Tibial nerve (tissue), 4 donors: ENCODE results near the gene DCDC2C. TPM values are rescaled to one million over a fixed set of nuclear protein-coding genes. Genes with fewer than 3 reads are reported as not detected.

Source experiments
- DNase-seq, 2 donors: peaks; one replicate each; pipeline ENCODE4 v3.0.0-alpha.2; 2019; ENCODE audit warnings: low spot score in 2 of 2
- H3K27ac ChIP-seq, 4 donors: fragments of 200-600 bp; sonication (generic) in 3 of 4; one replicate each; pipeline ENCODE4 v1.5.1; 2017 to 2019; ENCODE audit warnings: mild to moderate bottlenecking in 1 of 4
- H3K27me3 ChIP-seq, 2 donors: fragments of 200-600 bp; sonication (generic) in 1 of 2; one replicate each; pipeline versions ENCODE4 v1.5.1 to v1.6.0; 2017 to 2019
- H3K36me3 ChIP-seq, 3 donors: fragments of 200-600 bp; sonication (generic); one replicate each; pipeline ENCODE4 v1.5.1; 2018 to 2019
- H3K4me1 ChIP-seq, 4 donors: fragments of 200-600 bp; sonication (generic) in 3 of 4; one replicate each; pipeline ENCODE4 v1.5.1; 2017 to 2019
- H3K4me3 ChIP-seq, 4 donors: fragments of 200-600 bp; sonication (generic) in 3 of 4; one replicate each; pipeline ENCODE4 v1.5.1; 2017 to 2019; ENCODE audit warnings: mild to moderate bottlenecking in 1 of 4, moderate library complexity in 1 of 4
- H3K9me3 ChIP-seq, 4 donors: fragments of 200-600 bp; sonication (generic) in 3 of 4; one replicate each; pipeline ENCODE4 v1.5.1; 2017 to 2019
- EP300 ChIP-seq, 2 donors: sonication (generic); formaldehyde crosslinking; IDR thresholded peaks; one replicate each; pipeline ENCODE4 v1.6.1; 2017; ENCODE audit warnings: antibody characterized with exemption in 2 of 2, mild to moderate bottlenecking in 1 of 2
- POLR2A ChIP-seq, 2 donors: fragments of 450-650 bp; IDR thresholded peaks; one replicate each; pipeline ENCODE4 v1.6.1; 2017; ENCODE audit warnings: antibody characterized with exemption in 2 of 2, mild to moderate bottlenecking in 2 of 2, moderate library complexity in 2 of 2
- WGBS, 2 donors: methylation state at CpG; one replicate each; pipeline ENCODE4 v1.1.5; 2018; 5-methylcytosine and 5-hydroxymethylcytosine counted together
- total RNA-seq, 4 donors: library from RNA; depleted of rRNA; stranded (reverse); fragments of >200 nt; gene quantifications; one replicate each; pipeline ENCODE4 v1.1.0, GENCODE V29; 2016
- TF ChIP-seq, protein P1 (sequence below), 5 experiments: fragments of 200-600 bp in 3 of 5; fragments of 450-650 bp in 2 of 5; sonication (generic) in 3 of 5; IDR thresholded peaks; one replicate each; pipeline ENCODE4 v1.5.1; 2016 to 2019; ENCODE audit warnings: antibody characterized with exemption in 5 of 5, mild to moderate bottlenecking in 3 of 5, moderate library complexity in 2 of 5

The DCDC2C gene
- total RNA-seq, 4 donors from 2014 or later: 2.9 to 22.3 (median 5.6) TPM

DNA sequence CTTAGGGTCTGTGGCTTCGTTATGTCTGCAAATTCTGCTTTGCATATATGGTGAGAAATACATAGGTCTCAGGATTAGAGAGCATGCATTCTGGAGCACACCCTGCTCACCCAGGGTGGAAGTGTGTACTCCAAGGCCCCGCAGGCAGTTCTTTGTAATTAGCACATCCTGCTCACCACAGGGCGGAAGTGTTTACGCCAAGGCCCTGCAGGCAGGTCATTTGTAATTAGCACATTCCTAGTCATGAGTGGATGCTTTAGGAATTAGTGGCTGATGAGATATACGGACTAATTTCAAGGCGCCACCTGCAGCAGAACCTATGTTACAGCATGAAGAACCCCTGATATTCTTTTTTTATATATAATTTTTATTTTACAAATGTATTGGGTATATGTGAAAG lies 41.1 kb upstream of the DCDC2C start:
- DNase-seq: no peak
- Histone ChIP-seq H3K36me3 (no peaks in the 10 kb centered on the region), H3K27me3 (no peaks in the 10 kb centered on the region), H3K9me3 (no peaks in the 10 kb centered on the region), H3K4me1 (peaks cover 0 to 12% (median 1%) of the 10 kb centered on the region in 4 donors), H3K4me3 (no peak overlapping the region), H3K27ac (no peak overlapping the region)
- TF ChIP-seq POLR2A (IDR thresholded peaks at IDR 0.05) (no peak), EP300 (IDR thresholded peaks at IDR 0.05) (no peak)
- TF ChIP-seq, protein P1, sequence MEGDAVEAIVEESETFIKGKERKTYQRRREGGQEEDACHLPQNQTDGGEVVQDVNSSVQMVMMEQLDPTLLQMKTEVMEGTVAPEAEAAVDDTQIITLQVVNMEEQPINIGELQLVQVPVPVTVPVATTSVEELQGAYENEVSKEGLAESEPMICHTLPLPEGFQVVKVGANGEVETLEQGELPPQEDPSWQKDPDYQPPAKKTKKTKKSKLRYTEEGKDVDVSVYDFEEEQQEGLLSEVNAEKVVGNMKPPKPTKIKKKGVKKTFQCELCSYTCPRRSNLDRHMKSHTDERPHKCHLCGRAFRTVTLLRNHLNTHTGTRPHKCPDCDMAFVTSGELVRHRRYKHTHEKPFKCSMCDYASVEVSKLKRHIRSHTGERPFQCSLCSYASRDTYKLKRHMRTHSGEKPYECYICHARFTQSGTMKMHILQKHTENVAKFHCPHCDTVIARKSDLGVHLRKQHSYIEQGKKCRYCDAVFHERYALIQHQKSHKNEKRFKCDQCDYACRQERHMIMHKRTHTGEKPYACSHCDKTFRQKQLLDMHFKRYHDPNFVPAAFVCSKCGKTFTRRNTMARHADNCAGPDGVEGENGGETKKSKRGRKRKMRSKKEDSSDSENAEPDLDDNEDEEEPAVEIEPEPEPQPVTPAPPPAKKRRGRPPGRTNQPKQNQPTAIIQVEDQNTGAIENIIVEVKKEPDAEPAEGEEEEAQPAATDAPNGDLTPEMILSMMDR (IDR thresholded peaks at IDR 0.05): no peak
- 84 to 86% methylated on average over 6 of the region's 6 CpGs for WGBS, 2 donors

DNA sequence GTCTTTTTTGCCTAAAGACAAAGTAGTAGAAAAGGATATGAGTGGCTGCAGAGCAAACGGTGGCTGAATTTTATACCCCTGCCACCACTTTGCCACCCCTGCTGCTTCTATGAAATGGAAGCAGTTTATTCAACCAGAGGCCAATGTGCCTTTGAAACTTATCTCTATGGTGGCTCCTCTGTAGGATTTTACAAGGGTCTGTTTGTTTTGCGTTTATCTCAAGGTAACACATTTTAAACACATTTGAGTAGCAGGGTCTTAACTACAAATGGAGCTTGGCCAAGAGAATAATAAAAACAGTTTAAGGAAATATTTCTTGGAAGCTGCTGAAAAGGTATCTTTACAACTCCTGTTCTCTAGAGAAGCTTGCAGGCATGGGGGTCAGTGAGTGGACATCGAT lies 39.3 kb upstream of the DCDC2C start:
- peaks cover 0 to 10% (median 0%) of the 10 kb centered on the region in 4 donors for H3K4me1 ChIP-seq
- no peaks in the 10 kb centered on the region for H3K27me3 ChIP-seq
- no peaks in the 10 kb centered on the region for H3K36me3 ChIP-seq
- WGBS, 2 donors: 51 to 69% methylated on average over 3 of the region's 3 CpGs
- H3K27ac ChIP-seq: no peak overlapping the region
- TF ChIP-seq, protein P1 (IDR thresholded peaks at IDR 0.05): no peak
- no peak for TF ChIP-seq POLR2A (IDR thresholded peaks at IDR 0.05)
- TF ChIP-seq EP300 (IDR thresholded peaks at IDR 0.05): no peak
- H3K4me3 ChIP-seq: no peak overlapping the region
- DNase-seq: no peak
- no peaks in the 10 kb centered on the region for H3K9me3 ChIP-seq

DNA sequence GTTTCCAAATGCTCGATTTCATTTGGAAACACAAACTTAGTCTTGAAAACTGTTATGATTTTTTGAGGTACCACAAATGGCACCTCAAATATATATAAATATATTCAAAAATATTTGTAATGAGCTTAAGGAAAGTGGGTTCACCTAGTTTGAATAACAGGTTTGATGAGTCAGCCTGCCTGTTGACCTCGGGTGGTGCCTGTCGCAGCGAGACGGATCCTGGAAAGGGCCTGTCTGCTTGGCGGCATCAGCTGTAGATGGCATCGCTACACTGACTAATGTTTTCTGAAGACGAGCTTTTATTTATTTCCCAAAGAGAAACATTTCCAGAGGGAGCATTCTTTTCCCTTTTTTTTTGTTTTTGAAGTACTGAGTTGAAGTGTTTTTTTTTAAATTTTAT lies 38.5 kb upstream of the DCDC2C start:
- H3K27me3 ChIP-seq: no peaks in the 10 kb centered on the region
- H3K27ac ChIP-seq: no peak overlapping the region
- TF ChIP-seq, protein P1 (IDR thresholded peaks at IDR 0.05): no peak
- TF ChIP-seq POLR2A (IDR thresholded peaks at IDR 0.05): no peak
- no peak for TF ChIP-seq EP300 (IDR thresholded peaks at IDR 0.05)
- no peak overlapping the region for H3K4me3 ChIP-seq
- peaks cover 0 to 2% (median 0%) of the 10 kb centered on the region in 4 donors for H3K4me1 ChIP-seq
- no peaks in the 10 kb centered on the region for H3K36me3 ChIP-seq
- 82 to 84% methylated on average over 8 of the region's 8 CpGs for WGBS, 2 donors
- no peaks in the 10 kb centered on the region for H3K9me3 ChIP-seq
- DNase-seq: no peak

DNA sequence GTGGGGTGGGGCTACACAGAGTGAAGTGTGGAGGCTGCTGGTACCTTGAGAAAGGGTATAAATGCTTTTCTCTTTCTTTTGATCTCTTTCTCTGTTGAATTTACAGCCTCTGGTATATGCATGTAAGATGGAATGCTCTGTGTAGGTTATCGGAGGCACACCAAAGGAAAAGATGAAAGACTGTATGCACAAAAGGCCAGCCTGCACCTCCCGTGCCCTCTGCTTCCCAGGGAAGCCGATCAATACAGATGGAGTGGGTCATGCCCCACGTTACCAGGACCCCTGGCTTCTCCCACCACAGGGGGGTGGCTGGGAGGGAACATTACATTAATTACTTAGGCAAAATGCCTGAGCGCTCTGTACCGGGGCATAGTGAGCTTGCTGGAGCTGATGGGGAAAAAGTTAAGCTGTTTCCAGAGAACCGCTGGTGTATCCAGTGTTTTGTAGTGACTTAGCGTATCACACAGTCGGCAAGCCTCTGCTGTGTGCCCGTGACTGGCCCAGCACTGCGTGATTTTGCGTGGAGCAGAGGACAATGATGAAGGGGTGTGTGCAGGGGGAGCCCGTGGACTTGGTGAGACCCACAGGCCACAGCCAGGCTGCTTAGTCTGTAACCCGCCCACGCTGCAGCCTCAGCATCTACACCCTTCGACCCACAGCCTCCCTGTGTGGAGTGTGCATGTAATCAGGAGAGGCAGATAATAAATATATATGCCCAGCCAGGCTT lies 37.3 kb upstream of the DCDC2C start:
- Histone ChIP-seq H3K27me3 (no peaks in the 10 kb centered on the region), H3K9me3 (no peaks in the 10 kb centered on the region)
- 74 to 84% methylated on average over 13 to 16 of the region's 16 CpGs for WGBS, 2 donors

DNA sequence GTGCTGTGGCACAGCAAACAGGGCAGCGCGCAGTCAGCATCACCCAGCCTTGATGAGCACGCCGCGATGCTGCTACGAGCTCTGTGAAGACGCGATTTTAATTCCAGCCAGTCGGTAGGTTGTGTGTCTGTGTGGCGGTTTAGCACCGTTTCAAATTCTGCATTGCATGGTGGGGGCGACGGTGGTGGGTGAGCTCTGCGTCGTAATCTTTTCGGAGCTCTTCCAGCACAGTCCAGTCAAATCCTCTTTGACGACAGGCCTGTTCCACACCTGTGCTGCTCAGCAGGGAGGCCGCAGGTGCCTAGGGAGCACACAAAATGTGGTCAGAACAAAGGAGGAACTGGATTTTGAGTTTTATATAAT lies 36.8 kb upstream of the DCDC2C start:
- H3K27me3 ChIP-seq: no peaks in the 10 kb centered on the region
- TF ChIP-seq POLR2A (IDR thresholded peaks at IDR 0.05) (no peak), EP300 (IDR thresholded peaks at IDR 0.05) (no peak)
- TF ChIP-seq, protein P1 (IDR thresholded peaks at IDR 0.05): no peak
- H3K27ac ChIP-seq: no peak overlapping the region
- H3K4me3 ChIP-seq: no peak overlapping the region
- no peaks in the 10 kb centered on the region for H3K36me3 ChIP-seq
- H3K9me3 ChIP-seq: no peaks in the 10 kb centered on the region
- no peaks in the 10 kb centered on the region for H3K4me1 ChIP-seq
- no peak for DNase-seq
- WGBS, 2 donors: 84 to 91% methylated on average over 18 of the region's 18 CpGs

More for the DNA sequence above, 37.3 kb upstream of the DCDC2C start:
- Histone ChIP-seq H3K4me1 (no peaks in the 10 kb centered on the region), H3K27ac (no peak overlapping the region), H3K36me3 (no peaks in the 10 kb centered on the region), H3K4me3 (no peak overlapping the region)
- no peak for TF ChIP-seq POLR2A (IDR thresholded peaks at IDR 0.05)
- no peak for TF ChIP-seq EP300 (IDR thresholded peaks at IDR 0.05)
- TF ChIP-seq, protein P1 (IDR thresholded peaks at IDR 0.05): no peak
- DNase-seq: no peak
